GM12873 (cell line): ENCODE measurements around the gene RIMBP2.

Source experiments
- TF ChIP-seq, protein P1 (sequence below): IDR thresholded peaks from 2 replicates; pipeline ENCODE4 v1.5.1; 2012; ENCODE audit warnings: low read depth, mild to moderate bottlenecking, moderate library complexity, low read length, control low read depth; ENCODE audit not compliant: insufficient read depth; ENCODE audit errors: missing control alignments

Gene RIMBP2

DNA sequence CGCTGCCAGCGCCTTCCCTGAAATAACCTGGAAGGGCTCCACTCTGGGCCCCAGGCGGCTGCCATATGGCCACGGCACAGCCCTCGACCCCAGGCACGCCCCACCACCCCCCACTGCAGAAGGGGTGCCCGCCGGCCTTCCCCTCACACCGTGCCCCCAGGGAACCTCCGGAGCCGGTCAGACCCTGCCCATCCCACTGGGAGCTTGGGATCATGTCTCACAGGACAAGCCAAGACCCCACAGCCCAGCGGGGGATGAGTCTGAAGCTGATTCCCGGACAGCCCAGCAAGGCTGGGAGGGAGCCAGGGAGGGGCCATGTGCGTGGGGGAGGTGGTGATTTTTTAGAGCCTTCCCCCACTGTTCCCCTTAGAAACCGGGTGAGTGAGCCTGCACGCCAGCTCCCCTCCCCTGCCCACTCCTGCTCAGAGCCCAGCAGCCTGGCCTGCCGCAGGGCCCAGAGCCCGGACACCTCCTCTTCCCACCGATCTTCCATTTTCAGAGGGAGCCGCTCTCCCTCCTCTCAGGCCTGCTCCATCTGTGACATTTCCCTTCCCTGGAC is 1.4 kb downstream of the RIMBP2 start:
- TF ChIP-seq, protein P1, sequence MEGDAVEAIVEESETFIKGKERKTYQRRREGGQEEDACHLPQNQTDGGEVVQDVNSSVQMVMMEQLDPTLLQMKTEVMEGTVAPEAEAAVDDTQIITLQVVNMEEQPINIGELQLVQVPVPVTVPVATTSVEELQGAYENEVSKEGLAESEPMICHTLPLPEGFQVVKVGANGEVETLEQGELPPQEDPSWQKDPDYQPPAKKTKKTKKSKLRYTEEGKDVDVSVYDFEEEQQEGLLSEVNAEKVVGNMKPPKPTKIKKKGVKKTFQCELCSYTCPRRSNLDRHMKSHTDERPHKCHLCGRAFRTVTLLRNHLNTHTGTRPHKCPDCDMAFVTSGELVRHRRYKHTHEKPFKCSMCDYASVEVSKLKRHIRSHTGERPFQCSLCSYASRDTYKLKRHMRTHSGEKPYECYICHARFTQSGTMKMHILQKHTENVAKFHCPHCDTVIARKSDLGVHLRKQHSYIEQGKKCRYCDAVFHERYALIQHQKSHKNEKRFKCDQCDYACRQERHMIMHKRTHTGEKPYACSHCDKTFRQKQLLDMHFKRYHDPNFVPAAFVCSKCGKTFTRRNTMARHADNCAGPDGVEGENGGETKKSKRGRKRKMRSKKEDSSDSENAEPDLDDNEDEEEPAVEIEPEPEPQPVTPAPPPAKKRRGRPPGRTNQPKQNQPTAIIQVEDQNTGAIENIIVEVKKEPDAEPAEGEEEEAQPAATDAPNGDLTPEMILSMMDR, result no peak

DNA sequence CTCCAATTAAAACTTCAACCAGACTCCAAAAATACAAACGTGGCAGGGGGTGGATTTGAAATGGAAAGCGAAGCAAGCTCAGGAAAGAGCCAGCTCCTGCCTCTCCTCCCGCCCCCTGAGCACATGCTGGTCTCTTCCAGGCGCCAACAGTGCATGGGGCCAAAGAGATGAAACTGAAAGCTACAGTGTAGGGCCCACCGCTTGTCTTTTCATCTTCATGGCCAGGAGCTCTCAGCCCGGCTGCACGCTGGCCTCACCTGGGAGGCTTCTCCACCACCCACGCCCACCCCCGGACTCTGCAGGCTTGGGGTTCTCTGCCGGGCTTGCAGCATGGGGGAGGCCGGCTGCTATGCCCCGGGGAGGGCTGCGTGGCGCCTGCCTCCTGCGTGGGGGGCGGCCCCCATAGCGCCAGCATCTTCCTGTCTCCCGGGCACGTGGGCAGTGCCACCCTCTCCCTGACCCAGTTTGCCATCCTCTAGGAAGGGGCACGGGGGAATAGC is 2.0 kb downstream of the RIMBP2 start:
- TF ChIP-seq, protein P1, result no peak

DNA sequence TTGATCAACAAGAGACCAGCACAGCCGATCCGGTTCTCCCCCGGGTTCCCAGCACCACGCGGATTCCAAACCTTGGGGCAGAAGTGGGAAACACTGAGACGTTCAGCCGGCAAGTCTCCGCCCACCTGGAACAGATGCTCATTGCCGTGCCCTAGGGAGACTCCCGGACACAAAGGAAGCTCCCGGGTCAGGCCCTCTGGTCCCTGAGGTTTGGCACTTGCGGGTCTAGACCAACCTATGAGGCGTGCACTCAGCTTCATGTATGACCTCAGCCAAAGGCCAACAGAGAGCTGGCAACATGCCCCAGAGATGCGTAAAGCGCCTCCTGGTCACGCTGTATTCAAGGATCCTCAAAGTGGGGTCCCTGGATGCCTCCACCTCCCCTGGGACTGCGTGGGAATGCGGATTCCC is 2.5 kb downstream of the RIMBP2 start:
- TF ChIP-seq, protein P1, result no peak

DNA sequence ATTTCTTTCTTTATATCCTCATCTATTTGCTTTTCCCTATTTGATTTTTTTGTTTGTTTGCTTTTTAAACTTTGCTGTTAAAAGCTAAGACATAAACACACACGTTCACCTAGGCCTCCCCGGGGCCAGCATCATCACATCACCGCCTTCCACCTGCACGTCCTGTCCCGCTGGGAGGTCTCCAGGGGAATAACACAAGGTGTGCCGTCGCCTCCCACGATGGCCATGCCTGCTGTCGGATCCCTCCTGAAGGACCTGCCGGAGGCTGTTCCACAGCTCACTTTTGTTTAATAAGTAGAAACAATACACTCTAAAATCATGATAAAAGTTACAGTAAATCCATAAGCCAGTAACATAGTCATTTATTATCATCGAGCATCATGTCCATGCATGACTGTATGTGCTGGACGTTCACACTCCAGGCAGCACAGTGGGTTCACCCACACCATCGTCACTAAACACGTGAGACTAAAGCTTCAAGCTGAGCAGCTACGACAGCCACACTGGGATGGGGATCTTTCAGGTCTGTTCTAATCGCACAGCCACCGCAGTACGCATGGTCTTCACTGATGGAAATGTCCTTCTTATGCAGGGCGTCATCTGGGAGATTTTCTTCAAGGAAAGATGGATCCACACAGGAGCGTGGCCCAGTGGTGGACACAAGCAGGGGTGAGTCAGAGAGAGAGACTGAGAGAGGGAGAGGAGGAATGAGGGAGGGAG is 3.6 kb downstream of the RIMBP2 start:
- TF ChIP-seq, protein P1, result no peak

DNA sequence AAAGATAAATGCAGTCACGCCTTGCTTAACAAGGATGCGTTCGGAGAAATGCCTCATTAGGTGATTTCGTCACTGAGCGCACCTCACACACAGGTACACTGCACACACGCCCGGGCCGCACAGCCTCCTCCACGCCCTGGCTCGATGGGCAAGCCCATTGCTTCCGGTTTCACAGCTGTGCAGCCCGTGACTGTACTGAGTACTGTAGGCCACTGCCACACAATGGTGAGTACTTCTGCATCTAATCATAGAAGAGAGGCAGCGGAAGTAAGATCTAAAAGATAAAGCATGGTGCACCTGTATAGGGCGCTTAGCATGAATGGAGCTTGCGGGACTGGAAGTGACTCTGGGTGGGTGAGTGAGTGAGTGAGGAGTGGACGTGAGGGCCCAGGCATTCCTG is 4.3 kb downstream of the RIMBP2 start:
- TF ChIP-seq, protein P1, result no peak

DNA sequence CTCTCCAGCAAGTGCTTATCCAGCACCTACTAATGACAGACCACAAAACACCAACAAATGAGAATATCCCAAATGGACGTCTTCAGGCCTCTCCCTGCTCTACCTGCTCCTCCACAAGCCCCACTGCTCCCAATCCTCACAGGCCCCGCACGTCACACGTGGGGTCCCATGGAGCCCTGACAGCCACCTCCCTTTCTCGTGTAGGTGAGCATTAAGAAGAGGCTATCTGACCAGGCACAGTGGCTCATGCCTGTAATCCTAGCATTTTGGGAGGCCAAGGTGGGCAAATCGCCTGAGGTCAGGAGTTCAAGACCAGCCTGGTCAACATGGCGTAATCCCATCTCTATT is 5.4 kb downstream of the RIMBP2 start:
- TF ChIP-seq, protein P1, result no peak

DNA sequence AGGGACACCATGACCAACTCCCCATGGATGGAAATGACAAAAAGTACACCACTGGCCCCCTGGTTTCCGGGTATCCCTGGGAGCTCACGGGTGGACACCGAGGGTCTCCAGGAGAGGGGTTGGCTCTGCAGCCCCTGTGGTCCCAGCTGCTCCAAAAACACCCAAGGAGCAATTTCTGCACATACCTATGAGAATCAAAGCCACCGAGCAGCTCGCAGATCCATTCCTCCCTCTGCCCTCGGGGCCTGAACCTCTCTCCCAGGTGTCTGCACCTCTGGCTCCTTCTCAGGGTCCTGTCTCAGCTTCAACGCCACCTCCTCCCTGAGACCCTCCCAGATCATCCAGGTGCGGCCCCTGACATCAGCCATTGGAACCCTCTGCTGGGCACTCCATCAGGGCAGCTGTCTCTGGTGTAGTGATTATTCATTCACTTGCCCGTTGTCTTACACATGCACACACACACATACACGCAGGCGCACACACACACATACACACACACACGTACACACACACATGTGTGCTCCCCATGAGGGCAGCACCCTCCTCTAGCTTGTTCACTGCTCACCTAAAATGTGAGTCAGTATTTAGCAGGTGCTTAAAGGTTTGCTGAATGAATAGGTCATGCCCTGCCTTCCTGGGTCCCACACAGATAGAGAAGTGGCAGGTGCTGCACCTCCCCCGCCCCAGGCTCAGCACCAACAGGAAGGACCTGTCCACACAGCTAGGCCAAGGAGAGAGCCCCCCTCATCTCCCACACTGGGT is 5.9 kb downstream of the RIMBP2 start:
- TF ChIP-seq, protein P1, result no peak
